ENCODE data around the gene SCAPER.
"Not testable (repeated sequence)": the region's sequence is repeated elsewhere in the genome, so short reads cannot be mapped to it uniquely, and the experiment has no call there.

SCAPER gene

DNA sequence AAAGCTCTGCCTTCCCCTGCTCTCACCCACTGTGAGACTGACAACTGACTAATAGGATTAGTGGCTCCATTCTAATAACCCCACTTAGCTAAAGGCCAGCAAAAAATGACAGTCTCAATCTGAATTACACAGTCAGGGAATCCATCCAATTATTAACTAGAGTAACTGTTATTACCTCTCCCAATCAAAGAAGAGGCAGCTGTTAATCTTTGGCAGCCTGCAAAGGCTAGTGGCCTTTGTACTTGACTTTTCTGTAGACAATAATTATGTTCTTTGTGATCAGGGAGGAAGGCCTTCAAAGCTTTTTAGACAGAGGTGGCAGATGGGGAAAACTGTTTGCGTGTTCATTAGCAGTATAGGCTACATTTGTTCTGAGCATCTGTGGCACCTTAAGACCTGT is 390.9 kb downstream of the SCAPER start:
- DNase-seq: no peak
- intact Hi-C loops (cut with DNase I): no loop called here

DNA sequence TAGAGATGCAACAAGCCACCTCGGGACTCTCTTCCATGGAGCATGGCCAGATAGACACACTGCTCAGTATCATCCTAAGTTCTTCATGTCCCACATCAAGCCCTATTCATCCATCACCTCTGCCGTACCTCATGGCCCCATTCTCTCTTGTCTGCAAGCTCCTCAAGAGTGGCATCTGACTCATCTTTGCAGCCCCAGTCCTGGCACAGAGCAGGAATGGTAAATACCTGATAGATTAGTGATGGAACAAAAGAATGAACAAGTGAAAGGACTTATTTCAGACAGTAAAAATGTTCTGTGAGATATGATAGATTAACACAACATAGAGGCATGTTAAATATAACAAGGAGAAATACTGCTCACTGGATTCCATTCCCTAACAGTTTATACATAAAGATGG is 392.2 kb downstream of the SCAPER start:
- intact Hi-C loops (cut with DNase I): no loop called here
- no peak for DNase-seq

DNA sequence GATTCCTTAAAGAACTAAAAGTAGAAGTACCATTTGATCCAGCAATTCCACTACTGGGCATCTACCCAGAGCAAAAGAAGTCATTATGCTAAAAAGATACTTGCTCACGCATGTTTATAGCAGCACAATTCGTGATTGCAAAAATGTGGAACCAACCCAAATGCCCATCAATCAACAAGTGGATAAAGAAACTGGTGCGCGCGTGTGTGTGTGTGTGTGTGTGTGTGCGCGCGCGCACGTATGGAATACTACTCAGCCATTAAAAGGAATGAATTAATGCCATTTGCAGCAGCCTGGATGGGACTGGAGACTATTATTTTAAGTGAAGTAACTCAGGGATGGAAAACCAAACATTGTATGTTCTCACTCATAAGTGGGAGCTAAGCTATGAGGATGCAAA is 394.5 kb downstream of the SCAPER start:
- DNase-seq; intact Hi-C loops (cut with DNase I): not testable (repeated sequence)

DNA sequence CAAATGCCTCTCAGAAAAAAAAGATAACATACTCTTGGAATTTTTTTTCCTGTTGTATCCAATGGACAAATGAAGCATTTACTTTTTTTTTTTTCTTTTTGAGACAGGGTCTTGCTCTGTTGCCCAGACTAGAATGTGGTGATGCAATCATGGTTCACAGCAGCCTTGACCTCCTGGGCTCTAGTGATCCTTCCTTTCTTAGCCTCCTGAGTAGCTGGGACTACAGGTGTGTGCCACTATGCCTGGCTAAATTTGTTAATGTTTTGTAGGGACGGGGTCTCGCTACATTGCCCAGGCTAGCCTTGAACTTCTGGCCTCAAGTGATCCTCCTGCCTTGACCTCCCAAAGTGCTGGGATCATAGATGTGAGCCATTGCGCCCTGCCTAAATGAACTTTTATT is 401.3 kb downstream of the SCAPER start:
- intact Hi-C loops (cut with DNase I): no loop called here
- DNase-seq: no peak

DNA sequence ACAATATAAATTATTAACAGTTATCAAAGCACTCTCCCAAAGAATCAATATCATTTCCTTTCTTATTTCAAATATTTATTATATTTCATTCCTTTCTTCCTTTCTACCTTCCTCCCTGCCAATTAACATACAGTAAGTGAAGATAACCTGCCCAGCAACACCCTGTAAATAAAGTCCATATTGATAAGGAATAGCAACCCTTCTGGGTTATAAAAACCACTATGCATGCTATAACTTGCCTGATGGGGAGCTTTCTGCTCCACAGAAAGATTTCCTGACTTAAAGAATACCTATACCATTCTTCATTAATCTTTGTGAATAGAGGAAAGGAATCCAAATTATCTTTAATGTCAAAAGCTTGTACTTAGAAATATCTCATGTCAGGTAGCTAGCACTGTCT is 402.0 kb downstream of the SCAPER start:
- intact Hi-C loops (cut with DNase I): no loop called here
- DNase-seq: no peak

DNA sequence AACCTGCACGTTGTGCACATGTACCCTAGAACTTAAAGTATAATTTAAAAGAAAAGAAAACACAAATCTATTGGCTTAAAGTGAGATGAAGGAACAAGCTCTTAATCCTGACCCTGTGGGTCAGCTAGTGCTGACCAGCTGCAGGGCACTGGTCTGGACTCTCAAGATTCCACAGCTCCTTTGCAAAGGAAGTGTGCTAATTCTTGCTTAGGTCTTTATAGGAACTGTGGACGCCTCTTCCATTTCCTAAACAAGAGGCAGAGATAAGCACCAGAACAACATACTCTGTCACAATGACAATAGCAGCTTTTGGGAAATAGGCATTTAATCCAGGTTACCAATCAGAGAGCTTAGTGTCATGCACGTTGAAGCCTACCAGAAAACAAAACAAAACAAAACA is 402.5 kb downstream of the SCAPER start:
- no peak for DNase-seq
- intact Hi-C loops (cut with DNase I): no loop called here

DNA sequence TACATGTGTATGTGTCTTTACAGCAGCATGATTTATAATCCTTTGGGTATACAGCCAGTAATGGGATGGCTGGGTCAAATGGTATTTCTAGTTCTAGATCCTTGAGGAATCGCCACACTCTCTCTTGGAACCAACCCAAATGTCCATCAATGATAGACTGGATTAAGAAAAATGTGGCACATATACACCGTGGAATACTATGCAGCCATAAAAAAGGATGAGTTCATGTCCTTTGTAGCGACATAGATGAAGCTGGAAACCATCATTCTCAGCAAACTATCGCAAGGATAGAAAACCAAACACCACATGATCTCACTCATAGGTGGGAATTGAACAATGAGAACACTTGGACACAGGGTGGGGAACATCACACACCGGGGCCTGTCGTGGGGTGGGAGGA is 403.0 kb downstream of the SCAPER start:
- DNase-seq; intact Hi-C loops (cut with DNase I): not testable (repeated sequence)

DNA sequence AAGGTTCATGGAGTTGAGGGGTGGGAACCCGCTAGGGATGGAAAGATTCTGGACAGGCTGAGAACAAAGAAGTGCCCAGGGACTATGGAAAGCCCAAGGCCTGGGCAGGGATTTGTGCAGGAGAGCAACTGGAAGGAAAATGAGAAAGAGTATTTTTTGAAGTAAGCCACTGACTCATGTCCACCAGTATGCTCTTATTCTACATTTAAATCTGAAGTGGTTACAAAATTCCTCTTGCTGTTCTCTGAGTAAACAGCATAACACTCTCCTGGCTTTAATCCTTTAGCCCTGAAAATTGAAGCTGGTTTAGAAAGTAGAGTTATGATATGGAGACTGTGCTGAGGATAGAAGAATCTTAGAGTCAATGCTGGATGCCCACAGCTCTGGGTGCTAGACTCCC is 403.4 kb downstream of the SCAPER start:
- no peak for DNase-seq
- intact Hi-C loops (cut with DNase I): no loop called here

DNA sequence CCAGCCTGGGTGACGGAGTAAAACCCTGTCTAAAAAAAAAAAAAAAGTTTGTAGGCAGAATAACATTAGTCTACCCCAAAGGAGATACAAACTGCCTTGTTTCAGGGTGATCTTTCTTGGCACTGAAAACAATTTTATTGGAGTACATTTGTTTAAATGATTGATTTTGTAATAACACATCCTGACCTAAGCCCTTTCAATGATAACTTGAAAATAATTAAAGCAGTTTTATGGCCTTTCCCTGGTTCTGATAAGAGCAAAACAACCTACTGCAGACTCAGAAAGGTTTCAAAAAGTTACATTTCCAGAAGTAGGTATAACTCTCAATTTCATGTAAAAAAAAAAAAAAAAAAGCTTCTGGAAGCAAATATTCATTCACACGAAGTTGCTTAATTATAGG is 404.1 kb downstream of the SCAPER start:
- intact Hi-C loops (cut with DNase I): no loop called here
- DNase-seq: no peak

DNA sequence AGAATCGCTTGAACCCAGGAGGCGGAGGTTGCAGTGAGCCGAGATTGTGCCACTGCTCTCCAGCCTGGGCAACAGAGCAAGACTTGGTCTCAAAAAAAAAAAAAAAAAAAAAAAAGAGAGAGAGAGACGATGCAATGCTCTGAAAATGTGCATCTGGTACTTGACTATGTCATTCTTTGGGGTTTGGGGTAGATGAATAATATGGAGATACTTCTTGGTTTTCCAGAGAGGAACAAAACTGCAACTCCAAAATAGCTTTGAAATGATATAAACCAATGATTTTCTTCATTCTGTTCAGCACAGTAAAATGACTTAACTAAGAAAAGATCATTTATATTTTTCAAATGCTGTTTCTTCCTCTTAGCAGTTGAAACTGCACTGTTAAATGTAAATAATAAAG is 409.7 kb downstream of the SCAPER start:
- intact Hi-C loops (cut with DNase I): no loop called here
- no peak for DNase-seq

DNA sequence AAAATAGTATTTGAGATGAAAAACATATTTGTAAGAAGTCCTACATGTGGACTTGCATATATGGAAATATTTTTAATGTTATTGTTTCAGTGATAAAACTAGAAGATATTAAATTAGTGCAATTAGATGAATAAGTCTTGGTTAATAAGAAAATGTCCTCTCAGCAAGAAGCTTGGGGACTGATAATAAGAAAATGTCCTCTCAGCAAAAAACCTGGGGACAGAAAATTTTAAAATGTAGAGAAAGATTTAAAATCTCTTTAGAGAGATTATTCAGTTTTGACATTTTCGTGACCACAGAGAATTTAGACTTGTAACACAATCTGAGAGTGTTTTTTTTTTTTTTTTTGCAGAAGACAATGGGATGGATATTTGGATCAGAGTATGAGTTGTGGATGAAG is 412.6 kb downstream of the SCAPER start:
- intact Hi-C loops (cut with DNase I): no loop called here
- no peak for DNase-seq

DNA sequence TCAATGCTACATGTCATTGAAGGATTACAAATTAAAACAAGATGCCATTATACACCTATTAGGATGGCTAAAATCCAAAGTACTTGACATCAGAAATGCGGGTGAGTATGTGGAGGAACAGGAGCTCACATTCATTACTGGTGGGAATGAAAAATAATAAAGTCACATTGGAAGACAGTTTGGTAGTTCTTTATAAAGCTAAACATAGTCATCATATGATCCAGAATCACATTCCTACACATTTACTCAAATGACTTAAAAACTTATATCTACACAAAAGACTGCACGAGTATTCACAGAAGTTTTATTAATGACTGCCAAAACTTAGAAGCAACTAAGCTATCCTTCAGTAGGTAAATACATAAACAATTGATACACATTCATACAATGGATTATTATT is 421.4 kb downstream of the SCAPER start:
- intact Hi-C loops (cut with DNase I): no loop called here
- no peak for DNase-seq

DNA sequence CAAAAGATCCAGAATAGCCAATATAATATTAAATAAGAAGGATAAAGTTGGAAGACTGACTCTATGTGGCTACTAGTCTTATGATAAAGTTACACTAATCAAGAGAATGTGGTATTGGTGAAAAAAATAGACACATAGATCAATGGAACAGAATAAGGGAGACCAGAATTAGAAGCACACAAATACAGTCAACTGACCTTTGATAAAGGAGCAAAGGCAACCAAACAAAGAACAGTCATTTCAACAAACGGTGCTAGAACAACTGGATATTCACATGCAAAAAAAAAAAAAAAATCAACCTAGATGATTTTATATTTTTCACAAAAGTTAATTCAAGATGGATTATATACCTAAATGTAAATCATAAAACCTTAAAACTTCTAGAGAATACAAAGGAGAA is 422.1 kb downstream of the SCAPER start:
- intact Hi-C loops (cut with DNase I): no loop called here
- no peak for DNase-seq

DNA sequence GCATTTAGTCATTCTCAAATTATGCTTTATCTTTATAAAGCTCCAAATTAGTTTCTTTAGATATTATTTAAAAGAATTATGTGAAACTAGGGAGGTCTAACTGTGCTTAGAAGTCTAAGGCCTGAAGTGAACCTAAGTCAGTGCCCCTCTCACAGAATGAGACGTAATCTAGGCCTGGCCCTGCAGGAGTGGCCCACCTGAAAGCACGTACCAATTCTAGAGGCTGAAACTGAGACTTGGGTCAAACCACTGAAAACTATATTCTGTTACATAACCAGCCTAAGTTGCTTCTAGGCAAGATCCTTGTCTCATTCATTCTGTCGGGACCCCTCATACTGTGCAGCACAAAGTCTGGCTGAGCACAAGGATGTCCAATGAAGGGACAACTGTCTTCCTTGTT is 424.9 kb downstream of the SCAPER start:
- intact Hi-C loops (cut with DNase I): no loop called here
- no peak for DNase-seq

DNA sequence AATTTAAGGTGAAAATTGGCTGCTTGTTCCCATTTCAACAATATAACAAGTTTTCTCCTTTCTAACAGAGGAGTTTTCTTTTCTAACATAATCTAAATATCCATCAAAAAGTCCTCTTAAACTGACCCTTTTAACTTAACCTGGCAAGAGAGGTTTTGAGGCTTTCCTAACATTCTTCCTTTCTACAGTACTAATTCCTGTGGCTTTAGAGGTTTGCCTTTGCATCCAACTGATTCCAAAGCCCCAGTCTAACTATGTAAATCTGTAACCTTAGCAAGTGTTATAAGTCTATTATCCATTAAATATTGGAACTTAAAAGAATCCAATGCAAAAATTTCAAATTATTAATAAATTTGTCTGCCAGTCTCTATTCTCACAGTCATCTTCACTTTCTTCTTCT is 434.4 kb downstream of the SCAPER start:
- intact Hi-C loops (cut with DNase I): no loop called here
- no peak for DNase-seq

DNA sequence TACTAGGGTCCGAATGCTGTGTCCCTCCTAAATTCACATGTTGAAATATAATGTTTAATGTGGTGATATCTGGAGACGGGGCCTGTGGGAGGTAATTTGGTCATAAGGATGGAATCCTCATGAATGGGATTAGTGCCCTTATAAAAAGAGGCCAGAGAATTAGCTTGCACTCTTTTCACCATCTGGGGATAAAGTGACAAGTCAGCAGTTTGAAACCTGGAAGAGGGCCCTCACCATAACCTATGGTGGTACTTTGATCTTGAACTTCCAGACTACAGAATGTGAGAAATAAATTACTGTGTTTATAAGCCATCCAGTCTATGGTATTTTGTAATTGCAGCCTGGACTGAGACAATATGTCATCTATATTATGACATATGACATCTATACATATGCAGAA is 436.4 kb downstream of the SCAPER start:
- intact Hi-C loops (cut with DNase I): no loop called here
- DNase-seq: no peak

DNA sequence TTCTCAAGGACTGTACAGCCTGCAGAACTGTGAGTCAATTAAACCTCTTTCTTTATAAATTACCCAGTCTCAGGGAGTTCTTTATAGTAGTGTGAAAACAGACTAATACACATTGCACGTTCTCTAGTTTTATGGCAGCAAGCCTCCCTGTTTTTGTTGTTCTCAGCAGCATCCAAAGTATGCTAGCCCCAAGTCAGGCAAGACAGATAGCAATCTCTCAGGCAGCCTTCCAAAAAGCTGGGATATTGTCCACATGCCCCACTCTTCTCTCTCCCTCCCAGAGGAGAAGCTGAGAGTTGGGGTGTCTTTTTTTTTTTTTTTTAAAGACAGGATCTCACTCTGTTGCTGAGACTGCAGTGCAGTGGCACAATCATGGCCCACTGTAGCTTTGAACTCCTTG is 438.0 kb downstream of the SCAPER start:
- no peak for DNase-seq
- intact Hi-C loops (cut with DNase I): no loop called here

DNA sequence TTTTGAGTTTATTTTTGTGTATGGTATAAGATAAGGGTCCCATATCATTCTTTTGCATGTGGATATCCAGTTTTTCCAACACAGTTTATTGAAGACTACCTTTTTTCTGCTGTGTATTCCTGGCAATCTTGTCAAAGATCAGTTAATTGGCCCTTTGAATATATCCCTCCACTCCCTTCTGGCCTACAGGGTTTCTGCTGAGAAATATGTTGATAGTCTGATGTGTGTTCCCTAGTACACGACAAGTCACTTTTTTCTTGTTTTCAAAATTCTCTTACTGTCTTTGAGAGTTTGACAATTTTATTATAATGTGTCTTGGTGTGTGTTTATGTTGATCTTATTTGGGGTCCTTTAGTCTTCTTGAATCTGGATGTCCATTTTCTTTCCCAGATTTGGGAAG is 439.4 kb downstream of the SCAPER start:
- intact Hi-C loops (cut with DNase I): no loop called here

DNA sequence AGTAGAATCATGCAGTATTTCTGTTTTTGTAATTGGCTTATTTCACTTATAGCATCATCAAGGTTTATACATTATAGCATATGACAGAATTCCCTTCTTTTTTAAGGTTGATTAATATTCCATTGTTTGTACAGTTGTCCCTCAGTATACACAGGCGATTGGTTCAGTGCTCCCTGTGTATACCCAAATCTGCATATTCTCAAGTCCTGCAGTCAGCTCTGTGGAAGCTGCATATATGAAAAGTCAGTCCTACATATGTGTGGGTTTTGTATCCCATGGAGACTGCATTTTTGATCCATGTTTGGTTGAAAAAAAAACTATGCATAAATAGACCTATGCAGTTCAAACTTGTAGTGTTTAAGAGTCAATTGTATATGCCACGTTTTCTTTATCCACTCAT is 440.9 kb downstream of the SCAPER start:
- intact Hi-C loops (cut with DNase I): no loop called here
- DNase-seq: no peak

More for the DNA sequence above, 439.4 kb downstream of the SCAPER start:
- no peak for DNase-seq

DNA sequence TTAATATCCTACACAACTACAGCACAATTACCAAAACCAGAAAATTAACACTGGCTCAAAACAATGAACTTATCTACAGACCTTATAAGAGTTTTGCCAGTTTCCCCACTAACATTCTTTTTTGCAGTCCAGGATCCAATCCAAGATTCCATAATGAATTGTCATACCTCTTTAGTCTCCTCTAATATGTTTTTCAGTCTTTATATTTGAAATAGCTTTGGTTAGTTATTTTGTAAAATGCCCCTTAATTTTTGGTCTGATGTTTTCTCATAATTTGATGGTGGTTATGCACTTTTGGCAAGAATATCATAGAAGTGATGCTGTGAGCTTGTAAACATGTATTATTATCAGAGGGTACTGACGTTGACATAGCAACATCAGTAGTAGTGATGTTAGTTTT is 444.3 kb downstream of the SCAPER start:
- intact Hi-C loops (cut with DNase I): no loop called here
- no peak for DNase-seq

DNA sequence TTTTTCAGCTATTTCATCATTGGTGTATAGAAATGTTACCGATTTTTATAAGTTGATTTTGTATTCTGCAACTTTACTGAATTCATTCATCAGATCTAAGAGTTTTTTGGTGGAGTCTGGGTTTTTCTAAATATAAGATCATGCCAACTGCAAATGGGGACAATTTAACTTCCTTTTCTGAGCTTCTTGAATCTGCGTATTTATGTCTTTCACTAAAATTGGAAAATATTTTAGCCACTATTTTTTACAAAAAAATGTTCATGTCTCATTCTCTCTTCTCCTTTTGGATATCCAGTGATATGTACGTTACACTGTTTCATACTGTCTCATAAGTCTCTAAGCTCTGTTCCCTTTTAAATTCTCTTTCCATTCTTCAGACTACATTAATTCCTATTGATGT is 444.8 kb downstream of the SCAPER start:
- DNase-seq: no peak
- intact Hi-C loops (cut with DNase I): no loop called here

DNA sequence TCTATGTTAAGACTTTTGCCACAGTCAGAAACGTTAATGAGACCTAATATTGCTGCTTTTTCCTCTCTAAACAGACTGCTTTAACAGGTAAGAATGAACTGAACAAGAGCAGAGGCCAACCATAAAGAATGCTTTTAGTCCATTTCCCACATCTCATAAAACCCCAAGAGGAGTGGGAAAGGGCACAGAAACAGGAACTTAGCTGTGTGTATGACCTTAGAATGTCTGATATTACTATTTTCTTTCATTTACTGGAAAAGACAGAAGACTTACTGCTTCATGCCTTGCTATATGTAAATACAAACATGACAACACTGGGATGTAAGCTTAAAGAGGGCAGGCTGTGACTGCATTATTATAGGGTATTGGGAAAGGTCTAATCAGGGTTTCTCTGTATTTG is 453.6 kb downstream of the SCAPER start:
- no peak for DNase-seq
- intact Hi-C loops (cut with DNase I): no loop called here

DNA sequence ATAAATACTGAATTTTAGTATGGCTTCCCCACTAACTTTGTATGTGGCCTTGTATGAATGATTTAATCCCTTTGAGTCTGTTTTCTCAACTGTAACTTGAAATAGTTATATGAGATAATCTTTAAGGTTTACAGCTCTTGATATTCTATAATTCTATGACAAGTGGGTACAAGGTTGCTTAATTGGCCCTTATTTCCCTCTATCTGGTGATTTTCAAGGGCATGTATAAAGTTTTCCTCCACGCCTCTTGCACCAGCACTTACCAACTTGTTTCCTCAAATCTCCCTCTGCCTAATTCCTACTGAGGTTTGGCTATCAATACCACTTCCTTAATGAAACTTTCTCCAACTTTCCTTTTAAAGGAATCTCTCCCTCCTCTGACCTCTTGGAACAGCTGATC is 455.7 kb downstream of the SCAPER start:
- no peak for DNase-seq
- intact Hi-C loops (cut with DNase I): no loop called here

DNA sequence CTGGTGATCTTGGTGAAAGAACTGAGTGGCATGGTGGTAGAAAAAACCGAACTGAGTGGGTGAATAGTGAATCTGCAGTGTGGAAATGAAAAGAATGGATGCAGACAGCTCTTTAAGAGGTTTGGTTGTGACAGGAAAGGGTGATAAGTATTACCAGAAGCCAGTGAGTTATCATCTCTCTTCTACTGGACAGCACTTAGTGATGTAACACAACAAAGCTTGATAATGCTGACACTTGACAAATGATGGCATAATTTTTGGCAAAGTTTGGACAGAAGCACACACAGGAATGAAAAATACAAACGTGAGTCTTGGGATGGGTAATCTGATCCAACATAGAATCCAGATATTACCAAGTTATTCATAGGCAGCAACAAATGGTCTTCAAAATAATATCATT is 456.4 kb downstream of the SCAPER start:
- intact Hi-C loops (cut with DNase I): no loop called here
- no peak for DNase-seq

Data from posterior cingulate gyrus (tissue), 11 donors.